Inflammatory macrophage treated with lipopolysaccharide for 4 hours (primary cell): ENCODE data around the gene TMEM158.
A peak's percentile ranks its signal among the peaks of the same experiment; 100 is the strongest.

Experiments used
- DNase-seq: peaks from one replicate; pipeline ENCODE4 v3.0.0-alpha.2; 2020

The TMEM158 gene

GRCh38 chr3:45198264-45199260, 27.5 kb downstream of the TMEM158 start:
- DNase-seq = no peak

GRCh38 chr3:45194791-45195190, 31.3 kb downstream of the TMEM158 start:
- DNase-seq = no peak

GRCh38 chr3:45191924-45192417, 34.1 kb downstream of the TMEM158 start:
- DNase-seq = no peak

- no peak for DNase-seq
These were observed 34.7 kb downstream of the TMEM158 start for GRCh38 chr3:45191424-45191823.

- DNase-seq = no peak
These were observed 37.1 kb downstream of the TMEM158 start for GRCh38 chr3:45188719-45189659.

- DNase-seq = peak; percentile 22
These were observed 38.4 kb downstream of the TMEM158 start for GRCh38 chr3:45187694-45188141.

GRCh38 chr3:45186871-45187270, 39.2 kb downstream of the TMEM158 start:
- DNase-seq = no peak

GRCh38 chr3:45185461-45185860, 40.6 kb downstream of the TMEM158 start:
- DNase-seq = no peak

- no peak for DNase-seq
These were observed 41.0 kb downstream of the TMEM158 start for GRCh38 chr3:45185052-45185451.

GRCh38 chr3:45183872-45184262, 42.2 kb downstream of the TMEM158 start:
- no peak for DNase-seq

GRCh38 chr3:45182915-45183871, 42.9 kb downstream of the TMEM158 start:
- no peak for DNase-seq

GRCh38 chr3:45181496-45181895, 44.6 kb downstream of the TMEM158 start:
- no peak for DNase-seq

GRCh38 chr3:45180899-45181298, 45.2 kb downstream of the TMEM158 start:
- no peak for DNase-seq

GRCh38 chr3:45180051-45180450, 46.0 kb downstream of the TMEM158 start:
- DNase-seq = no peak

GRCh38 chr3:45179163-45179562, 46.9 kb downstream of the TMEM158 start:
- DNase-seq = no peak

- DNase-seq = no peak
These were observed 47.7 kb downstream of the TMEM158 start for GRCh38 chr3:45178183-45179023.

- no peak for DNase-seq
These were observed 49.2 kb downstream of the TMEM158 start for GRCh38 chr3:45176912-45177311.
